Uterus (tissue), 4 donors: ENCODE data around the gene ADAMTSL2. TPM values are rescaled to one million over a fixed set of nuclear protein-coding genes. Genes with fewer than 3 reads are reported as not detected.

Experiments
- DNase-seq, 2 donors: peaks; one replicate each; pipeline ENCODE4 v3.0.0-alpha.2; 2019 to 2020
- H3K27ac ChIP-seq, 2 donors: fragments of 200-600 bp; sonication (generic); 1 replicate in 1 of 2; 2 replicates in 1 of 2; pipeline ENCODE4 v1.5.1; 2016 to 2018
- H3K27me3 ChIP-seq, 2 donors: fragments of 200-600 bp; sonication (generic); one replicate each; pipeline ENCODE4 v1.5.1; 2018 to 2019; ENCODE audit warnings: control low read depth in 1 of 2
- H3K36me3 ChIP-seq, 2 donors: fragments of 200-600 bp; sonication (generic); one replicate each; pipeline ENCODE4 v1.5.1; 2019; ENCODE audit warnings: control low read depth in 1 of 2
- H3K4me1 ChIP-seq, 2 donors: fragments of 200-600 bp; sonication (generic); one replicate each; pipeline ENCODE4 v1.5.1; 2018 to 2019; ENCODE audit warnings: control low read depth in 1 of 2
- H3K4me3 ChIP-seq, 2 donors: fragments of 200-600 bp; sonication (generic); 1 replicate in 1 of 2; 2 replicates in 1 of 2; pipeline ENCODE4 v1.5.1; 2018 to 2019; ENCODE audit warnings: mild to moderate bottlenecking in 1 of 2
- H3K9me3 ChIP-seq, 2 donors: fragments of 200-600 bp; sonication (generic); one replicate each; pipeline ENCODE4 v1.5.1; 2019; ENCODE audit warnings: control low read depth in 1 of 2
- CTCF ChIP-seq, 4 experiments: fragments of 200-600 bp in 2 of 4; fragments of 450-650 bp in 2 of 4; sonication (generic) in 2 of 4; IDR thresholded peaks; one replicate each; pipeline ENCODE4 v1.5.1; 2016 to 2019; ENCODE audit warnings: antibody characterized with exemption in 4 of 4, mild to moderate bottlenecking in 2 of 4, moderate library complexity in 1 of 4
- POLR2A ChIP-seq, 2 donors: fragments of 450-650 bp; IDR thresholded peaks; one replicate each; pipeline ENCODE4 v1.6.1; 2016; ENCODE audit warnings: antibody characterized with exemption in 2 of 2, mild to moderate bottlenecking in 1 of 2, moderate library complexity in 1 of 2
- intact Hi-C: fragments of 100-400 bp; cut with DNase I; formaldehyde crosslinking; loops from one replicate; pipeline ENCODE4 v1.15.1; 2023; ENCODE audit warnings: low total_unique reads
- total RNA-seq, 4 donors: library from RNA; depleted of rRNA in 3 of 4; stranded (reverse); fragments of >200 nt in 3 of 4; gene quantifications; one replicate each; pipeline versions ENCODE4 v1.1.0 to v1.2.4, GENCODE V29; 2014 to 2023
- donor health status: DM: yes; HTN: yes; CAD: no.

Gene ADAMTSL2
- total RNA-seq, 4 donors from 2014 or later: 0.26 to 3.0 (median 2.4) TPM; not detected in 1

DNA sequence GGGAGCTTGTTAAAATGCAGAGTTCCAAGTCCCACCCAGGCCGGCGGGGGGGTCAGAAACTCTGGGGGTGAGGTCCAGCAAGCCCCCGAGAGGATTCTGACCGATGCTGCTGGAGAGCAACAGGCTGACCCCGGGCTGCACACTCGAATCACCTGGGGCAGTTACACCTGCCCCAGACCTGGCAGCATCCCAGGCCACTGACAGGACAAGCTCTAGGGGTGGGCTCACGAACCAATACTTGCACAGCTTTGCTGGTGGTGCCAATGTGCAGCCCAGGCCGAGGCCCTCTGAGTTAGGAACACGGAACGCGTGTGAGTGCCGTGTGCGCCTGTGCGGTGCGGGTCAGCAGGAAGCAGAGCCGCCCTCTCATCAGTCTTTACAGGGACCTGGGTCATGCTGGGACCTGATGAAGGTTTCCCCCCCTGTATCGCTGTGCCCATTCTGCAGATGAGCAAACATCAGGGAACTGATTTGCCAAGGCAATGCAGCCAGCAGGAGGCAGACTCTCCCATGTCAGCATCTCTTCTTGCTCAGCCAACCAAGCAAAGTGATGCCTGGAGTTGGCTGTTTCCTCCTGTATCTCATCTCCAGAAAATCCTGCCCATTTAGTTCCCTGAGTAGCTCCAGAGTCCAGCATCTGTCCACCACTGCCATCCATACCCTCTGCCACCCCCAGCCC is 58.4 kb downstream of the ADAMTSL2 start:
- no peak for TF ChIP-seq CTCF (IDR thresholded peaks at IDR 0.05)
- TF ChIP-seq POLR2A (IDR thresholded peaks at IDR 0.05): no peak
- DNase-seq: no peak
- no peaks in the 10 kb centered on the region for H3K9me3 ChIP-seq
- no peak overlapping the region for H3K27ac ChIP-seq
- no peaks in the 10 kb centered on the region for H3K36me3 ChIP-seq
- H3K4me3 ChIP-seq: no peak overlapping the region
- H3K4me1 ChIP-seq: no peaks in the 10 kb centered on the region
- intact Hi-C loops: no loop called here
- H3K27me3 ChIP-seq: no peaks in the 10 kb centered on the region

GRCh38 chr9:133593587-133594253 is 59.2 kb downstream of the ADAMTSL2 start:
- intact Hi-C loops: no loop called here
- no peak for DNase-seq

DNA sequence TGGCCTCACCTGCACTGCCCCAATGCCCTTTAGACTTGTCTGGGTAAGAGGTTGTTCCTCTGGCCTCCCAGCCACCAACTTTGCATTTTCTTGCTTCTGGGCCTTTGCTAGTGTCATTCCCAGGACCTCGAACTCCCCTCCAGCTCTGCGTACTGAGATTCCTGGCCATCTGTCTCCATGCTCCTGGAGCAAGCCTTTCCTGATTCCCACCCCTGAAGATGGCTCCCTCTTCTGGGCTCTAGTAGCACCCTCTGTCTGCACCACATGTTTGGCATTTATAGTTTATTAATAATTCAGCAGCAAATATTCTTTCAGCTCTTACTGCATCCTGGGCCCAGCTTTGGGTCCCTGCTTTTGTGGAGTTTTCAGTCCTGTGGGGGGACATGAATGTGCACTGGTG is 59.8 kb downstream of the ADAMTSL2 start:
- H3K4me3 ChIP-seq: no peak overlapping the region
- TF ChIP-seq CTCF (IDR thresholded peaks at IDR 0.05): no peak
- intact Hi-C loops: no loop called here

More at GRCh38 chr9:133593587-133594253, 59.2 kb downstream of the ADAMTSL2 start:
- Histone ChIP-seq H3K9me3 (no peaks in the 10 kb centered on the region), H3K4me3 (no peak overlapping the region), H3K36me3 (no peaks in the 10 kb centered on the region), H3K4me1 (no peaks in the 10 kb centered on the region), H3K27ac (no peak overlapping the region), H3K27me3 (no peaks in the 10 kb centered on the region)
- TF ChIP-seq POLR2A (IDR thresholded peaks at IDR 0.05): no peak
- TF ChIP-seq CTCF (IDR thresholded peaks at IDR 0.05): no peak

GRCh38 chr9:133595910-133596309 is 61.4 kb downstream of the ADAMTSL2 start:
- DNase-seq: no peak
- TF ChIP-seq POLR2A (IDR thresholded peaks at IDR 0.05) (no peak), CTCF (IDR thresholded peaks at IDR 0.05) (no peak)
- Histone ChIP-seq H3K4me3 (no peak overlapping the region), H3K9me3 (no peaks in the 10 kb centered on the region), H3K27ac (no peak overlapping the region), H3K4me1 (no peaks in the 10 kb centered on the region), H3K27me3 (no peaks in the 10 kb centered on the region), H3K36me3 (no peaks in the 10 kb centered on the region)
- intact Hi-C loops: no loop called here

More for the DNA sequence above, 59.8 kb downstream of the ADAMTSL2 start:
- Histone ChIP-seq H3K27ac (no peak overlapping the region), H3K9me3 (no peaks in the 10 kb centered on the region), H3K27me3 (no peaks in the 10 kb centered on the region), H3K36me3 (no peaks in the 10 kb centered on the region), H3K4me1 (no peaks in the 10 kb centered on the region)
- no peak for DNase-seq

DNA sequence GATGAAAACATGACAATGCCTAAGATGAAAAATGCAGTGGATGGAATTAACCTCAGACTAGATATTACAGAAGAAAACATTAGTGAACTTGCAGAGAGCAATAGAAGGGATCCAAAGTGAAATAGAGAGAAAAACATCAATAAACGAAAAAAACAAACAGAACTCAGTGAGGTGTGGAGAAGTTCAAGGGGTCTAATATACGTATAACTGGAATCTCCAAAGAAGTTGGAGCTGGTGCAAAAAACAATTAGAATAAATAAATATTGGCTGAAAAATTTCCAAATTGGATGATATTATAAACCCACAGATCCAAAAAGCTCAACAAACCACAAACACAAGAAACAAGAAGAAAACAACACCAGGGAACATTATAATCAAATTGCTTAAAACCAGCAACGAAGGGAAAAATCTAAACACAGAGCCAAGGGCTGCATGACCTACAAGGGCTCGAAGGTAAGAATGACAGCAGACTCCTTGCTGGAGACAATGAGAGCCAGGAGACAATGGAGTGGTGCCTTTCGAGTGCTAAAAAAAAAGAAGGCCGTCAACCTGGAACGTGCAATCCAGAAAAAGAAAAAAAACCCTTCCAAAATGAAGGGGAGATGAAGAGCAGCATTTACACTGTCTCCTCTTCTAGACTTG is 62.9 kb downstream of the ADAMTSL2 start:
- Histone ChIP-seq H3K36me3 (no peaks in the 10 kb centered on the region), H3K4me1 (no peaks in the 10 kb centered on the region), H3K9me3 (no peaks in the 10 kb centered on the region), H3K27ac (no peak overlapping the region), H3K27me3 (no peaks in the 10 kb centered on the region), H3K4me3 (no peak overlapping the region)
- intact Hi-C loops: no loop called here
- no peak for TF ChIP-seq POLR2A (IDR thresholded peaks at IDR 0.05)
- no peak for TF ChIP-seq CTCF (IDR thresholded peaks at IDR 0.05)
- no peak for DNase-seq
